B cell (primary cell): ENCODE measurements around the gene CSTA. TPM values are rescaled to one million over a fixed set of nuclear protein-coding genes. Genes with fewer than 3 reads are reported as not detected.

Experiments
- ATAC-seq: fragments of 200-7000 bp; cut with Tn5 transposase; one replicate; pipeline ENCODE4 v1.10.0; 2021; ENCODE audit warnings: low read depth, mild to moderate bottlenecking, moderate number of reproducible peaks, moderate library complexity
- CTCF ChIA-PET: fragments of 350-600 bp; sonication (Branson Sonifier 250); formaldehyde crosslinking; loops from one replicate; lab custom pipeline; 2021; ENCODE audit warnings: antibody characterized with exemption, inconsistent platforms; lab: Charles Lee
- POLR2A ChIA-PET: fragments of 350-600 bp; sonication (Branson Sonifier 250); formaldehyde crosslinking; loops from one replicate; lab custom pipeline; 2021; ENCODE audit warnings: antibody characterized with exemption; lab: Charles Lee
- DNase-seq: peaks from one replicate; pipeline ENCODE4 v3.0.0; 2013
- H2AFZ ChIP-seq: 2 replicates; pipeline ENCODE4 v1.6.1; 2012; ENCODE audit warnings: mild to moderate bottlenecking, low read depth, low read length; ENCODE audit not compliant: insufficient read depth, poor library complexity, severe bottlenecking
- H3K27ac ChIP-seq, 2 donors: 1 replicate in 1 of 2; 2 replicates in 1 of 2; pipeline ENCODE4 v1.5.1; 2012 to 2013; ENCODE audit warnings: low read length in 2 of 2, mild to moderate bottlenecking in 2 of 2, moderate library complexity in 1 of 2
- H3K27me3 ChIP-seq, 4 experiments: fragments of 200-600 bp in 1 of 4; sonication (generic) in 1 of 4; replicated peaks in 1 of 4; 1 replicate in 2 of 4; 2 replicates in 2 of 4; pipeline versions ENCODE4 v1.6.1 to v1.7.0; 2013 to 2016; ENCODE audit warnings: low read length in 3 of 4, mild to moderate bottlenecking in 2 of 4, mixed read lengths in 1 of 4, moderate library complexity in 1 of 4; ENCODE audit not compliant: insufficient read depth in 4 of 4, control insufficient read depth in 3 of 4; ENCODE audit errors: control extremely low read depth in 1 of 4
- H3K36me3 ChIP-seq, 2 experiments: replicated peaks in 1 of 2; 1 replicate in 1 of 2; 2 replicates in 1 of 2; pipeline versions ENCODE4 v1.6.1 to v1.7.1; 2013; ENCODE audit warnings: low read length in 1 of 2; ENCODE audit not compliant: insufficient read depth in 2 of 2, control insufficient read depth in 1 of 2; ENCODE audit errors: control extremely low read depth in 1 of 2, extremely low read depth in 1 of 2
- H3K4me1 ChIP-seq, 2 donors: fragments of 200-600 bp in 1 of 2; sonication (generic) in 1 of 2; 1 replicate in 1 of 2; 2 replicates in 1 of 2; pipeline versions ENCODE4 v1.5.1 to v1.6.1; 2013 to 2017; ENCODE audit warnings: low read length in 2 of 2; ENCODE audit not compliant: control insufficient read depth in 2 of 2, insufficient read depth in 2 of 2
- H3K4me2 ChIP-seq: replicated peaks from 2 replicates; pipeline ENCODE3; 2012; ENCODE audit warnings: mild to moderate bottlenecking, low read depth, low read length; ENCODE audit not compliant: poor library complexity, severe bottlenecking
- H3K4me3 ChIP-seq, 5 experiments: fragments of 200-600 bp in 1 of 5; sonication (generic) in 1 of 5; 1 replicate in 3 of 5; 2 replicates in 2 of 5; pipeline versions ENCODE4 v1.5.1 to v1.7.0; 2011 to 2016; ENCODE audit warnings: low read length in 4 of 5, mild to moderate bottlenecking in 4 of 5, low read depth in 2 of 5, control low read depth in 1 of 5, moderate library complexity in 1 of 5; ENCODE audit not compliant: insufficient read depth in 1 of 5; ENCODE audit errors: control extremely low read depth in 1 of 5, extremely low read depth in 1 of 5
- H3K79me2 ChIP-seq: fragments of 200-600 bp; sonication (generic); one replicate; pipeline ENCODE4 v1.6.0; 2016; ENCODE audit warnings: low read length; ENCODE audit not compliant: control insufficient read depth, insufficient read depth
- H3K9ac ChIP-seq: fragments of 200-600 bp; sonication (generic); 2 replicates; pipeline ENCODE4 v1.6.1; 2017; ENCODE audit warnings: mild to moderate bottlenecking, low read length, moderate library complexity
- H3K9me3 ChIP-seq, 3 donors: one replicate each; pipeline versions ENCODE4 v1.6.1 to v1.7.1; 2013; ENCODE audit warnings: low read length in 2 of 3; ENCODE audit not compliant: control insufficient read depth in 2 of 3, insufficient read depth in 1 of 3; ENCODE audit errors: control extremely low read depth in 1 of 3
- H4K20me1 ChIP-seq: 2 replicates; pipeline ENCODE4 v1.6.0; 2012; ENCODE audit warnings: mild to moderate bottlenecking, low read length; ENCODE audit not compliant: insufficient read depth, control insufficient read depth, poor library complexity, severe bottlenecking
- H3K27ac Mint-ChIP-seq: one replicate; pipeline ENCODE4 v1.8.0; 2021; ENCODE audit warnings: mixed read lengths
- H3K27me3 Mint-ChIP-seq: one replicate; pipeline ENCODE4 v1.8.0; 2021; ENCODE audit warnings: mixed read lengths
- H3K4me1 Mint-ChIP-seq: one replicate; pipeline ENCODE4 v1.8.0; 2021; ENCODE audit warnings: mixed read lengths
- H3K4me3 Mint-ChIP-seq: one replicate; pipeline ENCODE4 v1.8.0; 2021; ENCODE audit warnings: mixed read lengths
- H3K9me3 Mint-ChIP-seq: one replicate; pipeline ENCODE4 v1.8.0; 2022; ENCODE audit warnings: mixed read lengths; ENCODE audit not compliant: insufficient read depth
- EZH2 ChIP-seq: IDR thresholded peaks from 2 replicates; pipeline ENCODE4 v1.6.1; 2012; ENCODE audit warnings: borderline replicate concordance, low read depth, mild to moderate bottlenecking, moderate library complexity, low read length; ENCODE audit not compliant: insufficient read depth, poor library complexity, severe bottlenecking
- WGBS: methylation state at CpG from one replicate; pipeline ENCODE4 v1.1.5; 2013; ENCODE audit warnings: missing lambda C conversion rate; ENCODE audit not compliant: insufficient coverage; 5-methylcytosine and 5-hydroxymethylcytosine counted together
- intact Hi-C: fragments of 100-400 bp; cut with micrococcal nuclease; formaldehyde crosslinking; loops from one replicate; pipeline ENCODE4 v1.10.0; 2022
- polyA plus RNA-seq: library from polyadenylated mRNA; depleted of rRNA; stranded (reverse); fragments of >200 nt; gene quantifications from 2 replicates; pipeline ENCODE4 v1.2.3, GENCODE V29; 2012
- total RNA-seq, 2 donors: library from RNA; stranded (reverse); fragments of 120-200 nt in 1 of 2; gene quantifications; 1 replicate in 1 of 2; 2 replicates in 1 of 2; pipeline versions ENCODE4 v1.2.3 to v1.2.4, GENCODE V29; 2013 to 2022
- TF ChIP-seq, protein P1 (sequence below): fragments of 200-600 bp; IDR thresholded peaks from one replicate; pipeline ENCODE4 v1.8.0; 2022; ENCODE audit warnings: antibody characterized with exemption, mild to moderate bottlenecking

CSTA gene
- total and polyA plus RNA-seq, 2 donors (not counting 1 experiment from before 2014, with no cell fraction given) = 1.3 TPM; not detected in 1

- Histone ChIP-seq H3K36me3 (no peaks in the 10 kb centered on the region), H3K79me2 (no peaks in the 10 kb centered on the region), H3K9me3 (peaks cover 0 to 7% (median 0%) of the 10 kb centered on the region in 3 donors), H3K9ac (no peak overlapping the region), H3K27me3 (no peaks in the 10 kb centered on the region), H3K4me1 (no peaks in the 10 kb centered on the region), H2AFZ (no peak overlapping the region), H4K20me1 (no peaks in the 10 kb centered on the region), H3K4me2 (no peak overlapping the region), H3K4me3 (no peak overlapping the region), H3K27ac (no peak overlapping the region)
- ChIA-PET CTCF (no interaction called here), POLR2A (no interaction called here)
- no peak overlapping the region for H3K4me3 Mint-ChIP-seq
- peaks cover 7% of the 10 kb centered on the region for H3K27me3 Mint-ChIP-seq
- no peaks in the 10 kb centered on the region for H3K9me3 Mint-ChIP-seq
- intact Hi-C loops = no loop called here
- TF ChIP-seq EZH2 = no peak
- TF ChIP-seq, protein P1, sequence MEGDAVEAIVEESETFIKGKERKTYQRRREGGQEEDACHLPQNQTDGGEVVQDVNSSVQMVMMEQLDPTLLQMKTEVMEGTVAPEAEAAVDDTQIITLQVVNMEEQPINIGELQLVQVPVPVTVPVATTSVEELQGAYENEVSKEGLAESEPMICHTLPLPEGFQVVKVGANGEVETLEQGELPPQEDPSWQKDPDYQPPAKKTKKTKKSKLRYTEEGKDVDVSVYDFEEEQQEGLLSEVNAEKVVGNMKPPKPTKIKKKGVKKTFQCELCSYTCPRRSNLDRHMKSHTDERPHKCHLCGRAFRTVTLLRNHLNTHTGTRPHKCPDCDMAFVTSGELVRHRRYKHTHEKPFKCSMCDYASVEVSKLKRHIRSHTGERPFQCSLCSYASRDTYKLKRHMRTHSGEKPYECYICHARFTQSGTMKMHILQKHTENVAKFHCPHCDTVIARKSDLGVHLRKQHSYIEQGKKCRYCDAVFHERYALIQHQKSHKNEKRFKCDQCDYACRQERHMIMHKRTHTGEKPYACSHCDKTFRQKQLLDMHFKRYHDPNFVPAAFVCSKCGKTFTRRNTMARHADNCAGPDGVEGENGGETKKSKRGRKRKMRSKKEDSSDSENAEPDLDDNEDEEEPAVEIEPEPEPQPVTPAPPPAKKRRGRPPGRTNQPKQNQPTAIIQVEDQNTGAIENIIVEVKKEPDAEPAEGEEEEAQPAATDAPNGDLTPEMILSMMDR = no peak
- DNase-seq (no peak), ATAC-seq (no peak)
- no peak overlapping the region for H3K27ac Mint-ChIP-seq
- no CpG with 5 or more reads among the region's 2 CpGs for WGBS
- no peaks in the 10 kb centered on the region for H3K4me1 Mint-ChIP-seq
Observed at GRCh38 chr3:122343654-122344053, 18.6 kb downstream of the CSTA start.

DNA sequence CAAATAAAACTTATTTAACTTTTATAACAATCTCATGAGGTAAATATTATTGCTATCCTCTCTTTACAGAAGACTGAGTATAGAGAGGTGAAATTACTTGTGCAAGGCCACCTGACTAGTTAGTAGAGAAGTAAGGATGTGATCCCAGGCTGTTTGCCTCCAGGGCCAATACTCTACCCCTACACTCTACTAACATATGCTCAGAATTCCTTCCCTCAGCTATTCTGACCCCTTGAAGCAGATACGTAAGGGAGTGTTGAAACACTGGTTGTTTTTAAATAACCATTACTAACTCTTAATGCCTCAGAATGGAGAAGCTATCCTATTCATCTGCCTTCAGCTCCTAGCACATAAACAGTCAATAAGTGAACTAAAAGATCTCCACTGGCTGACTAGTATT is 24.1 kb downstream of the CSTA start:
- peaks cover 0 to 2% (median 0%) of the 10 kb centered on the region in 4 experiments for H3K27me3 ChIP-seq
- Mint-ChIP-seq H3K4me3 (no peak overlapping the region), H3K9me3 (no peaks in the 10 kb centered on the region), H3K27me3 (no peaks in the 10 kb centered on the region), H3K27ac (no peak overlapping the region), H3K4me1 (no peaks in the 10 kb centered on the region)
- intact Hi-C loops = no loop called here
- H4K20me1 ChIP-seq = no peaks in the 10 kb centered on the region
- no peak overlapping the region for H3K9ac ChIP-seq
- no peak overlapping the region for H3K4me3 ChIP-seq
- no peaks in the 10 kb centered on the region for H3K36me3 ChIP-seq
- no peak overlapping the region for H3K27ac ChIP-seq
- ATAC-seq (no peak), DNase-seq (no peak)
- TF ChIP-seq, protein P1 = no peak
- no peak for TF ChIP-seq EZH2
- H3K4me2 ChIP-seq = no peak overlapping the region
- H2AFZ ChIP-seq = no peak overlapping the region
- no peaks in the 10 kb centered on the region for H3K4me1 ChIP-seq
- H3K9me3 ChIP-seq = peaks cover 0 to 7% (median 0%) of the 10 kb centered on the region in 3 donors
- WGBS = 100% methylated on average over 1 of the region's 1 CpG
- ChIA-PET CTCF (no interaction called here), POLR2A (no interaction called here)
- no peaks in the 10 kb centered on the region for H3K79me2 ChIP-seq
